H9 (cell line): ENCODE data around the gene UNK. TPM values are rescaled to one million over a fixed set of nuclear protein-coding genes. Genes with fewer than 3 reads are reported as not detected.
A peak's percentile ranks its signal among the peaks of the same experiment; 100 is the strongest.

Experiments
- DNase-seq: peaks from one replicate; pipeline ENCODE4 v3.0.0-alpha.2; 2017
- H2AFZ ChIP-seq: one replicate; pipeline ENCODE4 v1.6.1; 2013; ENCODE audit warnings: mild to moderate bottlenecking, low read length, control low read depth, moderate library complexity
- H2AK5ac ChIP-seq: 2 replicates; pipeline ENCODE4 v1.6.1; 2013; ENCODE audit warnings: low read length, control low read depth, mixed read lengths; ENCODE audit not compliant: insufficient read length
- H2BK120ac ChIP-seq: one replicate; pipeline ENCODE4 v1.6.1; 2013; ENCODE audit warnings: low read depth, mild to moderate bottlenecking, low read length, control low read depth, inconsistent platforms; ENCODE audit not compliant: poor library complexity, severe bottlenecking
- H2BK12ac ChIP-seq: 2 replicates; pipeline ENCODE4 v1.6.1; 2013; ENCODE audit warnings: low read length, control low read depth, mixed read lengths, low read depth; ENCODE audit not compliant: insufficient read length
- H2BK15ac ChIP-seq: 2 replicates; pipeline ENCODE4 v1.6.1; 2013; ENCODE audit warnings: low read depth, low read length, control low read depth
- H2BK20ac ChIP-seq: one replicate; pipeline ENCODE4 v1.6.1; 2013; ENCODE audit warnings: low read depth, mild to moderate bottlenecking, low read length, control low read depth, inconsistent platforms; ENCODE audit not compliant: poor library complexity, severe bottlenecking
- H2BK5ac ChIP-seq: 2 replicates; pipeline ENCODE4 v1.6.1; 2013; ENCODE audit warnings: low read length, control low read depth, mixed read lengths; ENCODE audit not compliant: insufficient read length
- H3K14ac ChIP-seq: 2 replicates; pipeline ENCODE4 v1.6.1; 2013; ENCODE audit warnings: low read length, control low read depth; ENCODE audit not compliant: insufficient read depth
- H3K18ac ChIP-seq: 2 replicates; pipeline ENCODE4 v1.6.1; 2013; ENCODE audit warnings: low read depth, mild to moderate bottlenecking, mixed read lengths, low read length, control low read depth; ENCODE audit not compliant: insufficient read length
- H3K23ac ChIP-seq: 2 replicates; pipeline ENCODE4 v1.6.1; 2013; ENCODE audit warnings: low read length, control low read depth, mixed read lengths, low read depth; ENCODE audit not compliant: insufficient read length
- H3K23me2 ChIP-seq: 2 replicates; pipeline ENCODE4 v1.6.1; 2013; ENCODE audit warnings: low read depth, mild to moderate bottlenecking, mixed read lengths, low read length, control low read depth; ENCODE audit not compliant: insufficient read length, poor library complexity, severe bottlenecking
- H3K27ac ChIP-seq: 2 replicates; pipeline ENCODE4 v1.5.1; 2013; ENCODE audit warnings: low read length, control low read depth, mixed read lengths, low read depth; ENCODE audit not compliant: insufficient read length
- H3K27me3 ChIP-seq: 2 replicates; pipeline ENCODE4 v1.6.1; 2013; ENCODE audit warnings: low read length, control low read depth, inconsistent platforms; ENCODE audit not compliant: insufficient read depth
- H3K4ac ChIP-seq: 2 replicates; pipeline ENCODE4 v1.6.1; 2013; ENCODE audit warnings: low read depth, mild to moderate bottlenecking, control low read depth, inconsistent platforms, low read length, moderate library complexity
- H3K4me1 ChIP-seq: 2 replicates; pipeline ENCODE4 v1.6.1; 2013; ENCODE audit warnings: low read length, control low read depth, inconsistent platforms; ENCODE audit not compliant: insufficient read depth
- H3K4me2 ChIP-seq: 2 replicates; pipeline ENCODE4 v1.6.1; 2013; ENCODE audit warnings: low read length, control low read depth, mixed read lengths; ENCODE audit not compliant: insufficient read length, insufficient read depth
- H3K56ac ChIP-seq: 2 replicates; pipeline ENCODE4 v1.6.1; 2013; ENCODE audit warnings: low read depth, mild to moderate bottlenecking, mixed read lengths, low read length, control low read depth; ENCODE audit not compliant: insufficient read length
- H3K79me1 ChIP-seq: 2 replicates; pipeline ENCODE4 v1.6.1; 2013; ENCODE audit warnings: low read depth, mild to moderate bottlenecking, moderate library complexity, low read length, control low read depth, inconsistent platforms; ENCODE audit not compliant: insufficient read depth, poor library complexity, severe bottlenecking
- H3K79me2 ChIP-seq: 2 replicates; pipeline ENCODE4 v1.6.1; 2013; ENCODE audit warnings: low read length, control low read depth, inconsistent platforms; ENCODE audit not compliant: insufficient read depth
- H3K9ac ChIP-seq: 2 replicates; pipeline ENCODE4 v1.6.1; 2013; ENCODE audit warnings: low read length, control low read depth, mixed read lengths; ENCODE audit not compliant: insufficient read length; ENCODE audit errors: extremely low read depth
- H3K9me3 ChIP-seq: one replicate; pipeline ENCODE4 v1.6.1; 2013; ENCODE audit warnings: low read depth, low read length, inconsistent platforms; ENCODE audit not compliant: control insufficient read depth
- H3T11ph ChIP-seq: one replicate; pipeline ENCODE4 v1.6.1; 2013; ENCODE audit warnings: mild to moderate bottlenecking, low read length, control low read depth, inconsistent platforms
- H4K20me1 ChIP-seq: one replicate; pipeline ENCODE4 v1.6.1; 2013; ENCODE audit not compliant: control insufficient read depth, insufficient read length, insufficient read depth
- H4K5ac ChIP-seq: 2 replicates; pipeline ENCODE4 v1.6.1; 2013; ENCODE audit warnings: low read depth, mild to moderate bottlenecking, mixed read lengths, low read length, control low read depth; ENCODE audit not compliant: insufficient read length
- H4K8ac ChIP-seq: replicated peaks from 2 replicates; pipeline ENCODE4 v1.6.1; 2013; ENCODE audit warnings: low read length, control low read depth, mixed read lengths, low read depth; ENCODE audit not compliant: insufficient read length
- H4K91ac ChIP-seq: 2 replicates; pipeline ENCODE4 v1.6.1; 2013; ENCODE audit warnings: low read depth, mild to moderate bottlenecking, moderate library complexity, mixed read lengths, low read length, control low read depth; ENCODE audit not compliant: insufficient read length
- H3K27ac Mint-ChIP-seq, 3 experiments: 2 replicates in 2 of 3; 3 replicates in 1 of 3; pipeline ENCODE4 v1.8.0; 2020 to 2021; ENCODE audit warnings: mixed read lengths in 3 of 3, mild to moderate bottlenecking in 1 of 3, moderate library complexity in 1 of 3
- H3K27me3 Mint-ChIP-seq: 2 replicates; pipeline ENCODE4 v1.8.0; 2021; ENCODE audit warnings: low read depth, mild to moderate bottlenecking, moderate library complexity, mixed read lengths
- H3K36me3 Mint-ChIP-seq, 3 experiments: 2 replicates in 2 of 3; 3 replicates in 1 of 3; pipeline ENCODE4 v1.8.0; 2020 to 2021; ENCODE audit warnings: low read depth in 3 of 3, mixed read lengths in 3 of 3; ENCODE audit not compliant: insufficient read depth in 1 of 3
- H3K4me1 Mint-ChIP-seq, 2 experiments: 2 replicates each; pipeline ENCODE4 v1.8.0; 2020; ENCODE audit warnings: mixed read lengths in 2 of 2
- H3K4me3 Mint-ChIP-seq, 2 experiments: 2 replicates in 1 of 2; 3 replicates in 1 of 2; pipeline ENCODE4 v1.8.0; 2020 to 2021; ENCODE audit warnings: mild to moderate bottlenecking in 2 of 2, mixed read lengths in 2 of 2, moderate library complexity in 1 of 2
- H3K9me3 Mint-ChIP-seq, 2 experiments: 2 replicates in 1 of 2; 3 replicates in 1 of 2; pipeline ENCODE4 v1.8.0; 2020; ENCODE audit warnings: mild to moderate bottlenecking in 2 of 2, mixed read lengths in 2 of 2, moderate library complexity in 1 of 2
- CTCF ChIP-seq: fragments of 200-600 bp; sonication (generic); conservative IDR thresholded peaks from 3 replicates; pipeline ENCODE4 v1.8.0; 2021; ENCODE audit warnings: antibody characterized with exemption, mild to moderate bottlenecking
- WGBS: extraction: QIAGEN DNeasy Blood & Tissue Kit; methylation state at CpG from one replicate; pipeline ENCODE4 v1.1.7; 2013; ENCODE audit warnings: missing lambda C conversion rate, low lambda C conversion rate, mixed read lengths; ENCODE audit not compliant: insufficient read length; ENCODE audit errors: extremely low coverage; 5-methylcytosine and 5-hydroxymethylcytosine counted together
- total RNA-seq: library from RNA; stranded (reverse); gene quantifications from 2 replicates; pipeline ENCODE4 v1.2.1, GENCODE V29; 2021

Gene UNK
- total RNA-seq, 1 experiment from 2014 or later: 36.4 TPM

- Mint-ChIP-seq H3K27ac (peak overlapping the region; percentile 99 to 100 (median 99)), H3K36me3 (peaks cover 21 to 34% (median 33%) of the 10 kb centered on the region in 3 experiments), H3K4me1 (peaks cover 37 to 38% of the 10 kb centered on the region in 2 experiments), H3K27me3 (peaks cover 2% of the 10 kb centered on the region; the same call in 1 of the 2 replicates), H3K4me3 (peak overlapping the region; percentile 96 to 99), H3K9me3 (peaks cover 2 to 3% of the 10 kb centered on the region in 2 experiments; a peak in 3 of 5 replicates)
- peak; percentile 100 for DNase-seq
- H2BK5ac ChIP-seq: no peak overlapping the region
- no peaks in the 10 kb centered on the region for H3K27me3 ChIP-seq
- H3K23ac ChIP-seq: no peak overlapping the region
- no peak overlapping the region for H2BK12ac ChIP-seq
- no peak overlapping the region for H2AK5ac ChIP-seq
- H3T11ph ChIP-seq: no peak overlapping the region
- WGBS: no CpG with 5 or more reads among the region's 84 CpGs
- no peaks in the 10 kb centered on the region for H3K79me1 ChIP-seq
- TF ChIP-seq CTCF: peak; percentile 33; the same call in 1 of the 3 replicates
- peaks cover 4% of the 10 kb centered on the region for H3K23me2 ChIP-seq
- peak overlapping the region; percentile 87 for H3K18ac ChIP-seq
- H3K9me3 ChIP-seq: no peaks in the 10 kb centered on the region
- no peaks in the 10 kb centered on the region for H4K20me1 ChIP-seq
- H2BK20ac ChIP-seq: no peak overlapping the region
- no peak overlapping the region for H4K8ac ChIP-seq
- H3K14ac ChIP-seq: peak overlapping the region; percentile 92
- no peak overlapping the region for H4K91ac ChIP-seq
- H3K56ac ChIP-seq: no peak overlapping the region
- H2BK15ac ChIP-seq: no peak overlapping the region
- peaks cover 3% of the 10 kb centered on the region; the same call in 1 of the 2 replicates for H3K79me2 ChIP-seq
- H3K4me1 ChIP-seq: peaks cover 2% of the 10 kb centered on the region; the same call in 1 of the 2 replicates
- no peak overlapping the region for H4K5ac ChIP-seq
- H2AFZ ChIP-seq: no peak overlapping the region
- H3K27ac ChIP-seq: no peak overlapping the region
- H3K9ac ChIP-seq: peak overlapping the region; percentile 91
- peak overlapping the region; percentile 40 for H2BK120ac ChIP-seq
- H3K4me2 ChIP-seq: peak overlapping the region; percentile 90
- peak overlapping the region; percentile 78; the same call in 1 of the 2 replicates for H3K4ac ChIP-seq
Observed at GRCh38 chr17:75779250-75779986, 5.2 kb upstream of the UNK start.
